Activated CD4-positive, alpha-beta memory T cell treated with anti-CD3 and anti-CD28 coated beads for 36 hours (primary cell): ENCODE results near the gene FAM156B. TPM values are rescaled to one million over a fixed set of nuclear protein-coding genes. Genes with fewer than 3 reads are reported as not detected.
"Not testable (repeated sequence)": the region's sequence is repeated elsewhere in the genome, so short reads cannot be mapped to it uniquely, and the experiment has no call there.

Source experiments
- CTCF ChIA-PET: fragments of 350-600 bp; sonication (Branson Sonifier 250); formaldehyde crosslinking; loops from one replicate; lab custom pipeline; 2021; ENCODE audit warnings: antibody characterized with exemption, inconsistent platforms; lab: Charles Lee
- POLR2A ChIA-PET: fragments of 350-600 bp; sonication (Branson Sonifier 250); formaldehyde crosslinking; loops from one replicate; lab custom pipeline; 2021; ENCODE audit warnings: antibody characterized with exemption; lab: Charles Lee
- DNase-seq: peaks from one replicate; pipeline ENCODE4 v3.0.0-alpha.2; 2020
- H3K27ac Mint-ChIP-seq: one replicate; pipeline ENCODE4 v1.8.0; 2021; ENCODE audit warnings: mixed read lengths
- H3K27me3 Mint-ChIP-seq: one replicate; pipeline ENCODE4 v1.8.0; 2021; ENCODE audit warnings: mixed read lengths
- H3K36me3 Mint-ChIP-seq: one replicate; pipeline ENCODE4 v1.8.0; 2021; ENCODE audit warnings: mixed read lengths
- H3K4me1 Mint-ChIP-seq: one replicate; pipeline ENCODE4 v1.8.0; 2021; ENCODE audit warnings: low read depth, mixed read lengths
- H3K4me3 Mint-ChIP-seq: one replicate; pipeline ENCODE4 v1.8.0; 2021; ENCODE audit warnings: mild to moderate bottlenecking, mixed read lengths
- H3K9me3 Mint-ChIP-seq: one replicate; pipeline ENCODE4 v1.8.0; 2021; ENCODE audit warnings: mixed read lengths
- intact Hi-C: fragments of 100-400 bp; cut with micrococcal nuclease; formaldehyde crosslinking; loops from one replicate; pipeline ENCODE4 v1.15.1; 2023
- total RNA-seq, 2 experiments: library from RNA; stranded (reverse); gene quantifications; one replicate each; pipeline ENCODE4 v1.2.3, GENCODE V29; 2021

The FAM156B gene
- total RNA-seq, 2 experiments from 2014 or later: 13.0 to 14.2 TPM

- H3K27me3 Mint-ChIP-seq: no peaks in the 10 kb centered on the region
- H3K27ac Mint-ChIP-seq: peak overlapping the region; percentile 97
- ChIA-PET POLR2A (interaction anchor here (0.7 kb wide), 1 partner anchor 61 kb away, joined by 3 read pairs; no protein-coding TSS in a partner anchor), CTCF (interaction anchor here (0.7 to 0.8 kb wide), 3 partner anchors 14 to 61 kb away, joined by 4 to 7 read pairs (median 4); no protein-coding TSS in a partner anchor)
- H3K9me3 Mint-ChIP-seq: no peaks in the 10 kb centered on the region
- peak; percentile 94 for DNase-seq
- H3K36me3 Mint-ChIP-seq: no peaks in the 10 kb centered on the region
- peaks cover 4% of the 10 kb centered on the region for H3K4me1 Mint-ChIP-seq
- intact Hi-C loops: no loop called here
- peak overlapping the region; percentile 83 for H3K4me3 Mint-ChIP-seq
Observed at GRCh38 chrX:52934704-52935469, 37.8 kb downstream of the FAM156B start.

DNA sequence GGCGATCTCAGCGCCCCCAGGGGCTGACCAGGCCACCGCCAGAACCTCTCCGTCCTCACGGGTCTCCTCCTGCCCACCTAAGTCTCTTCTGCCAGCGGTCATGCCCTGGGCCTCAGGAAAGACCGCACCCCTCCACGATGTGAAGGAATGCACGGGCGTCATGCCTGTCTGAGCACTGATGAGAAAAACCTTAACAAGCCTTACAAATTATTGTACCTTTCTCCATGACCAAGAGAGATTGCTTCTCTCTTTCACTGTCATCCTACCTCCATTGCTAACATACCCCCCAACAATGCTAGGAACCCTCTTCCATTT, 38.3 kb downstream of the FAM156B start:
- H3K4me1 Mint-ChIP-seq, H3K36me3 Mint-ChIP-seq, intact Hi-C loops, DNase-seq, H3K27me3 Mint-ChIP-seq, H3K9me3 Mint-ChIP-seq: not testable (repeated sequence)
- peak overlapping the region; percentile 97 for H3K27ac Mint-ChIP-seq
- ChIA-PET CTCF (interaction anchor here (0.7 to 0.8 kb wide), 3 partner anchors 14 to 60 kb away, joined by 4 to 7 read pairs (median 4); no protein-coding TSS in a partner anchor), POLR2A (interaction anchor here (0.7 kb wide), 1 partner anchor 60 kb away, joined by 3 read pairs; no protein-coding TSS in a partner anchor)
- peak overlapping the region; percentile 83 for H3K4me3 Mint-ChIP-seq

DNA sequence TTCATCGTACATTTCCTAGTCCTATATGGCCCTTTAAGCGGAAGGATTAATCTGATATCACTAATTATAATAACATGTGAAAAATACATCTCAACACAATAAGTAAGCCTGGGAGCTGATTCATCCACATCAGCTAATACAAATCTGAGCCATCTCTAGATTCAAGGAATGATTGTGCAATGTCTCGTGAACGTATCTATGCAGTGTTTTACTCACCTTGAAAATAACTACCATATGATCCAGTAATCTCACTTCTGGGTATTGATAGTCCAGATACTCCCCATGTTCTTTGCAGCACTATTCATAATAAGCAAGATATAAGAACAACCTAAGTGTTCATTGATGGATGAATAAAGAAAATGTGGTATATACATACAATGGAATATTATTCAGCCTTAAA, 43.6 kb downstream of the FAM156B start:
- H3K4me1 Mint-ChIP-seq, H3K4me3 Mint-ChIP-seq, H3K27me3 Mint-ChIP-seq, H3K27ac Mint-ChIP-seq, H3K36me3 Mint-ChIP-seq, POLR2A ChIA-PET, intact Hi-C loops, DNase-seq, H3K9me3 Mint-ChIP-seq, CTCF ChIA-PET: not testable (repeated sequence)

- CTCF ChIA-PET, DNase-seq, H3K27ac Mint-ChIP-seq: not testable (repeated sequence)
Observed at GRCh38 chrX:52941728-52942127, 44.6 kb downstream of the FAM156B start.

DNA sequence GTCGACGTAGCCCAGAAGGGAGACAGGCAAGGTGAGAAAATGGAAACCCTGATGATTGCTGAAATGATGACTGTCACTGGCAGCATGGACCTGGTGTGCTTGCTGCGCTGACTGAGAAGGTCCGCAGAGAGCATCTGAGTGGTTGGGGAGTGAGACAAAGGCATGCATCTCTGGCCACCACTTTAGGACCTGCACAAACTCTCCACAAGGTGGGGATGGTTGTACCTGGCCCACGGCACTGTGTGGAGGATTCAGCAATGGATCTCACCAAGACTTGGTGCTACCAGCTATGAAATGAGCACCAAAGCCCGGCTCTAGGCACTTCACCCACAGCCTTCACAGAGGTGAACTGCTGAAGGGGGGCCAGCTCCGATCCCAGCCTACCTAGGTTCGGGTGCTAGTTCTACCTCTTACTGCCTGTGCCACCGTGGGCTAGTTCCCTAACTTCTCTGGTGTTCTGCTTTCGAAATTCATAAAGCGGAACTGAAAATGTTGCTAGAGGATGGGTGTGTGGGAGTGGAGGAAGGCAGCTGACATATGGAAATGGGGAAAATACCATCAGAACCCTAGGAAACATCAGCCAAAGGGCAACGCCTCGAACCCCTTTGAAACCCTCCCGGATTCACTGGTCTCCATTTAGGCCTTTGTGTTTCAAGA, 48.8 kb downstream of the FAM156B start:
- intact Hi-C loops, POLR2A ChIA-PET, H3K9me3 Mint-ChIP-seq, H3K36me3 Mint-ChIP-seq, H3K27me3 Mint-ChIP-seq, H3K4me1 Mint-ChIP-seq, H3K4me3 Mint-ChIP-seq, CTCF ChIA-PET, DNase-seq, H3K27ac Mint-ChIP-seq: not testable (repeated sequence)

More at GRCh38 chrX:52941728-52942127, 44.6 kb downstream of the FAM156B start:
- H3K36me3 Mint-ChIP-seq, H3K4me1 Mint-ChIP-seq, H3K9me3 Mint-ChIP-seq, H3K4me3 Mint-ChIP-seq, POLR2A ChIA-PET, intact Hi-C loops, H3K27me3 Mint-ChIP-seq: not testable (repeated sequence)

- H3K4me1 Mint-ChIP-seq, POLR2A ChIA-PET, H3K36me3 Mint-ChIP-seq, CTCF ChIA-PET, H3K4me3 Mint-ChIP-seq, DNase-seq, H3K27me3 Mint-ChIP-seq, H3K27ac Mint-ChIP-seq, intact Hi-C loops, H3K9me3 Mint-ChIP-seq: not testable (repeated sequence)
Observed at GRCh38 chrX:52947501-52947900, 50.4 kb downstream of the FAM156B start.

DNA sequence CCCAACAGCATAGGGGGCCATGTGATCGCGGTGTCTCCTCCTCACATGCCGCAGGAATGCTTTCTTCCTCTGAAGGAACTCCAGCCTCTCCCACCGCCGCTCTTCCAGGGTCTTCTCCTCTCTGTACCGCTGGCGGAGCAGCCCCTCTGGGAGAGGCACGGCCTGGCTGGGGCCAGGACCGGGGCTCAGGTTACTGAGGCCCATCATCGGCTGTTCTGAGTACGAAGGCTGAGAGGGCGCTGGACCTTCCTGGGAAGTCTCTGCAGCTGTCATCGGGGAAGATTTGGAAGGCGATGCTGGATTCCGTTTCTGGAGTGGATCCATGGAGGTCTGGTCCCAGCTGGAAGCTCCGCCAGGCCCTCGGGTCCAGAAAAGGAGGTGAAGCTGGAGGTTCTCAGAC, 51.1 kb downstream of the FAM156B start:
- H3K4me1 Mint-ChIP-seq, H3K27me3 Mint-ChIP-seq, H3K36me3 Mint-ChIP-seq, intact Hi-C loops, CTCF ChIA-PET, H3K27ac Mint-ChIP-seq, DNase-seq, H3K4me3 Mint-ChIP-seq, H3K9me3 Mint-ChIP-seq, POLR2A ChIA-PET: not testable (repeated sequence)

GRCh38 chrX:52949325-52949724, 52.2 kb downstream of the FAM156B start:
- not testable (repeated sequence) for H3K27ac Mint-ChIP-seq

DNA sequence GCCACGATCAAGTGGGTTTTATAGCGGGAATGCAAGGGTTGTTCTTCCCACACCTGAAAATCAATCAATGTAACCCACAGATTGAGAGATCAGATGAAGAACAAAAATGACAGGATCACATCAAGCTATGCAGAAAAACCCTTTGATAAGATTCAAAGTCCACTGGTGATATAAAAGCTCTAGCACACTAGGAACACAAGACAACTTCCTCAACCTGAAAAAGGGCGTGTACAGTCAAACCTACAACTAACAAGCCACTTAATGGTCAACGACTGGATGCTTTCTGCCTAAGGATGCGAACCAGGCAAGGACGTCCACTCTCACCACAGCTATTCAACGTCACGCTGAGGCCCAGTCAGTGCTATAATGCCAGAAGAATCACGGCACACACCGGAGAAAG, 52.8 kb downstream of the FAM156B start:
- H3K36me3 Mint-ChIP-seq, H3K9me3 Mint-ChIP-seq, H3K27ac Mint-ChIP-seq, intact Hi-C loops, H3K4me1 Mint-ChIP-seq, H3K27me3 Mint-ChIP-seq, DNase-seq, CTCF ChIA-PET, POLR2A ChIA-PET, H3K4me3 Mint-ChIP-seq: not testable (repeated sequence)

More at GRCh38 chrX:52949325-52949724, 52.2 kb downstream of the FAM156B start:
- H3K4me1 Mint-ChIP-seq, POLR2A ChIA-PET, intact Hi-C loops, H3K4me3 Mint-ChIP-seq, H3K27me3 Mint-ChIP-seq, H3K9me3 Mint-ChIP-seq, H3K36me3 Mint-ChIP-seq, DNase-seq, CTCF ChIA-PET: not testable (repeated sequence)

Other genes starting within 250 kb of the FAM156B start
- gene SSX7, start 242.4 kb upstream of the FAM156B start, total RNA-seq: not detected
- not detected for gene SSX2, start 190.2 kb upstream of the FAM156B start, total RNA-seq
- not detected for gene SSX2B, start 146.1 kb upstream of the FAM156B start, total RNA-seq
- gene SPANXN5, start 99.9 kb upstream of the FAM156B start, total RNA-seq: not detected
- gene XAGE5, start 86.0 kb upstream of the FAM156B start, total RNA-seq: not detected
- not detected for gene XAGE3, start 29.2 kb upstream of the FAM156B start, total RNA-seq
- 10 to 100 TPM; 19.0 to 19.5 TPM for gene FAM156A, start 61.2 kb downstream of the FAM156B start, total RNA-seq
- not detected for gene GPR173, start 151.5 kb downstream of the FAM156B start, total RNA-seq
- gene TSPYL2, start 185.0 kb downstream of the FAM156B start, total RNA-seq: 10 to 100 TPM; 70.6 to 72.8 TPM
- gene KANTR, start 196.8 kb downstream of the FAM156B start, total RNA-seq: 1 to 10 TPM; 5.9 to 6.4 TPM